A549 (cell line): ENCODE data around the gene STX1B. TPM values are rescaled to one million over a fixed set of nuclear protein-coding genes. Genes with fewer than 3 reads are reported as not detected.

ENCODE experiments used
- BHLHE40 ChIP-seq: IDR thresholded peaks from 2 replicates; pipeline ENCODE4 v1.6.1; 2012; ENCODE audit warnings: low read depth, low read length, inconsistent platforms
- CBX2 ChIP-seq: fragments of 200-600 bp; sonication (generic); IDR thresholded peaks from 2 replicates; pipeline ENCODE4 v1.6.1; 2016; ENCODE audit warnings: low read depth, mild to moderate bottlenecking, borderline replicate concordance
- CEBPB ChIP-seq, 2 experiments: fragments of >200 bp in 1 of 2; sonication (Bioruptor Twin) in 1 of 2; formaldehyde crosslinking in 1 of 2; IDR thresholded peaks; 2 replicates each; pipeline ENCODE4 v1.6.1; 2012 to 2016
- CHD2 ChIP-seq: fragments of 150-350 bp; IDR thresholded peaks from 2 replicates; pipeline ENCODE4 v1.6.1; 2014; ENCODE audit warnings: low read length; ENCODE audit not compliant: partially characterized antibody
- CTCF ChIP-seq: fragments of >200 bp; sonication (Bioruptor Twin); formaldehyde crosslinking; IDR thresholded peaks from 3 replicates; pipeline ENCODE4 v1.5.1; 2016
- EHF ChIP-seq: fragments of 250-450 bp; sonication (Bioruptor Pico); IDR thresholded peaks from 2 replicates; pipeline ENCODE4 v1.5.0; 2020; ENCODE audit warnings: mild to moderate bottlenecking
- EP300 ChIP-seq, 2 experiments: fragments of >200 bp; sonication (Bioruptor Twin); formaldehyde crosslinking; IDR thresholded peaks; 2 replicates in 1 of 2; 3 replicates in 1 of 2; pipeline ENCODE4 v1.6.1; 2016 to 2017
- ESRRA ChIP-seq: fragments of 150-350 bp; IDR thresholded peaks from 2 replicates; pipeline ENCODE4 v1.6.1; 2014; ENCODE audit warnings: mild to moderate bottlenecking, low read length, borderline replicate concordance
- FOSB ChIP-seq: fragments of 250-450 bp; sonication (Bioruptor Pico); IDR thresholded peaks from 2 replicates; pipeline ENCODE4 v1.5.0; 2020; ENCODE audit warnings: mild to moderate bottlenecking, moderate library complexity
- FOSL2 ChIP-seq, 2 experiments: fragments of 450-650 bp in 1 of 2; fragments of >200 bp in 1 of 2; sonication (Bioruptor Twin) in 1 of 2; formaldehyde crosslinking; IDR thresholded peaks; 2 replicates each; pipeline versions ENCODE4 v1.5.0 to v1.6.1; 2016 to 2020; ENCODE audit warnings: mild to moderate bottlenecking in 1 of 2, moderate library complexity in 1 of 2
- GATA3 ChIP-seq: IDR thresholded peaks from 2 replicates; pipeline ENCODE4 v1.6.1; 2012; ENCODE audit warnings: borderline replicate concordance
- HDAC2 ChIP-seq: fragments of 200-600 bp; sonication (generic); IDR thresholded peaks from 2 replicates; pipeline ENCODE4 v1.6.1; 2016
- HMGXB4 ChIP-seq: fragments of 250-450 bp; sonication (Bioruptor Pico); IDR thresholded peaks from 2 replicates; pipeline ENCODE4 v1.5.0; 2021; ENCODE audit warnings: mild to moderate bottlenecking, moderate library complexity, borderline replicate concordance
- HOXA7 ChIP-seq: fragments of 250-450 bp; sonication (Bioruptor Pico); IDR thresholded peaks from 2 replicates; pipeline ENCODE4 v1.5.0; 2020; ENCODE audit warnings: mild to moderate bottlenecking, moderate library complexity
- HOXB13 ChIP-seq: fragments of 250-450 bp; sonication (Bioruptor Pico); IDR thresholded peaks from 2 replicates; pipeline ENCODE4 v1.5.0; 2020; ENCODE audit warnings: low read depth, mild to moderate bottlenecking, moderate library complexity
- JUN ChIP-seq, 2 experiments: fragments of >200 bp; sonication (Bioruptor Twin); formaldehyde crosslinking; IDR thresholded peaks; 2 replicates in 1 of 2; 3 replicates in 1 of 2; pipeline ENCODE4 v1.6.1; 2016 to 2017
- KDM1A ChIP-seq: fragments of 200-600 bp; sonication (generic); IDR thresholded peaks from 2 replicates; pipeline ENCODE4 v1.6.1; 2016; ENCODE audit warnings: low read depth, mild to moderate bottlenecking
- NFE2L2 ChIP-seq: fragments of 150-350 bp; conservative IDR thresholded peaks from 2 replicates; pipeline ENCODE4 v1.6.1; 2014; ENCODE audit warnings: low read length
- NR3C1 ChIP-seq: fragments of >200 bp; sonication (Bioruptor Twin); formaldehyde crosslinking; IDR thresholded peaks from 3 replicates; pipeline ENCODE4 v1.6.1; 2017
- RAD21 ChIP-seq, 2 experiments: fragments of >200 bp in 1 of 2; sonication (Bioruptor Twin) in 1 of 2; formaldehyde crosslinking in 1 of 2; IDR thresholded peaks in 1 of 2; conservative IDR thresholded peaks in 1 of 2; 2 replicates in 1 of 2; 3 replicates in 1 of 2; pipeline ENCODE4 v1.6.1; 2012 to 2018; ENCODE audit warnings: inconsistent platforms in 1 of 2
- RCOR1 ChIP-seq: fragments of 150-350 bp; IDR thresholded peaks from 2 replicates; pipeline ENCODE4 v1.6.1; 2014; ENCODE audit warnings: antibody characterized with exemption, low read length, low read depth
- RFX5 ChIP-seq: fragments of 450-650 bp; IDR thresholded peaks from 2 replicates; pipeline ENCODE4 v1.7.1; 2014; ENCODE audit warnings: antibody characterized with exemption, mild to moderate bottlenecking, moderate library complexity
- SMC3 ChIP-seq: fragments of >200 bp; sonication (Bioruptor Twin); formaldehyde crosslinking; IDR thresholded peaks from 3 replicates; pipeline ENCODE4 v1.6.1; 2018; ENCODE audit warnings: inconsistent platforms
- ZFP36 ChIP-seq: fragments of 450-650 bp; IDR thresholded peaks from 2 replicates; pipeline ENCODE4 v1.6.1; 2014; ENCODE audit warnings: borderline replicate concordance; ENCODE audit not compliant: partially characterized antibody
- polyA plus RNA-seq, 4 experiments: library from polyadenylated mRNA; depleted of rRNA in 3 of 4; stranded (reverse); fragments of >200 nt; fragmentation: RNase III in 1 of 4; extraction: RNeasy Plus Mini Kit Qiagen cat#74134 plus additional on column Dnase treatment in 1 of 4; gene quantifications; 2 replicates in 3 of 4; 3 replicates in 1 of 4; pipeline ENCODE4 v1.2.3, GENCODE V29; 2011 to 2017
- TF ChIP-seq, protein P1 (sequence below): IDR thresholded peaks from 2 replicates; pipeline ENCODE4 v1.6.1; 2012
- TF ChIP-seq, protein P2 (sequence below): fragments of 150-350 bp; IDR thresholded peaks from 2 replicates; pipeline ENCODE4 v1.6.1; 2014; ENCODE audit warnings: low read depth, mild to moderate bottlenecking, low read length

The STX1B gene
- polyA plus RNA-seq, 2 of the 4 experiments (the other 2 are of a cell fraction) = 2.4 to 2.6 TPM

- TF ChIP-seq, protein P1, sequence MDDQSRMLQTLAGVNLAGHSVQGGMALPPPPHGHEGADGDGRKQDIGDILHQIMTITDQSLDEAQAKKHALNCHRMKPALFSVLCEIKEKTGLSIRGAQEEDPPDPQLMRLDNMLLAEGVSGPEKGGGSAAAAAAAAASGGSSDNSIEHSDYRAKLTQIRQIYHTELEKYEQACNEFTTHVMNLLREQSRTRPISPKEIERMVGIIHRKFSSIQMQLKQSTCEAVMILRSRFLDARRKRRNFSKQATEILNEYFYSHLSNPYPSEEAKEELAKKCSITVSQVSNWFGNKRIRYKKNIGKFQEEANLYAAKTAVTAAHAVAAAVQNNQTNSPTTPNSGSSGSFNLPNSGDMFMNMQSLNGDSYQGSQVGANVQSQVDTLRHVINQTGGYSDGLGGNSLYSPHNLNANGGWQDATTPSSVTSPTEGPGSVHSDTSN = 0 out of 2 replicates have a peak, but pooled peaks have one; percentile 27
- TF ChIP-seq CHD2 (no peak), HDAC2 (no peak), SMC3 (no peak), CTCF (no peak), NR3C1 (no peak), HOXB13 (CRISPR knock-in tag) (peak; percentile 52; the same call in 1 of the 2 replicates), FOSL2 (IDR thresholded peaks at IDR 0.05) (no peak), FOSL2 (CRISPR knock-in tag; IDR thresholded peaks at IDR 0.05) (peak; percentile 36; the same call in 1 of the 2 replicates), JUN (IDR thresholded peaks at IDR 0.05) (peak in 1 of 2 experiments; percentile 60; a peak in 3 of 5 replicates), ZFP36 (no peak), CBX2 (no peak), NFE2L2 (no peak), HOXA7 (CRISPR knock-in tag) (no peak), EP300 (IDR thresholded peaks at IDR 0.05) (no peak), FOSB (no peak), BHLHE40 (peak; percentile 64; the same call in 1 of the 2 replicates), ESRRA (0 out of 2 replicates have a peak, but pooled peaks have one; percentile 39), KDM1A (no peak), RCOR1 (no peak), GATA3 (peak; percentile 16; the same call in 1 of the 2 replicates), RAD21 (conservative IDR thresholded peaks at IDR 0.05 in 1 of 2, IDR thresholded peaks at IDR 0.05 in 1 of 2) (no peak), RFX5 (peak; percentile 24; the same call in 1 of the 2 replicates), CEBPB (IDR thresholded peaks at IDR 0.05) (0 out of 4 replicates have a peak, but pooled peaks of 1 of the 2 experiments have one; percentile 6), EHF (CRISPR knock-in tag) (peak; percentile 78; the same call in 1 of the 2 replicates), HMGXB4 (CRISPR knock-in tag) (no peak)
- TF ChIP-seq, protein P2, sequence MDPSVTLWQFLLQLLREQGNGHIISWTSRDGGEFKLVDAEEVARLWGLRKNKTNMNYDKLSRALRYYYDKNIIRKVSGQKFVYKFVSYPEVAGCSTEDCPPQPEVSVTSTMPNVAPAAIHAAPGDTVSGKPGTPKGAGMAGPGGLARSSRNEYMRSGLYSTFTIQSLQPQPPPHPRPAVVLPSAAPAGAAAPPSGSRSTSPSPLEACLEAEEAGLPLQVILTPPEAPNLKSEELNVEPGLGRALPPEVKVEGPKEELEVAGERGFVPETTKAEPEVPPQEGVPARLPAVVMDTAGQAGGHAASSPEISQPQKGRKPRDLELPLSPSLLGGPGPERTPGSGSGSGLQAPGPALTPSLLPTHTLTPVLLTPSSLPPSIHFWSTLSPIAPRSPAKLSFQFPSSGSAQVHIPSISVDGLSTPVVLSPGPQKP = no peak
Measured at GRCh38 chr16:31032736-31033708, 22.6 kb upstream of the STX1B start, which contains the start of gene STX4 (continued).
